Stimulated activated CD4-positive, alpha-beta T cell treated with anti-CD3 and anti-CD28 coated beads, Interleukin-2, amount 100 ng/mL, for 24 hours (primary cell): ENCODE results near the gene P4HA2.

ENCODE experiments used
- DNase-seq, 2 donors: peaks; one replicate each; pipeline ENCODE4 v3.0.0-alpha.2; 2020

The P4HA2 gene

GRCh38 chr5:132227485-132228240 lies at the start of gene P4HA2:
TSS of gene P4HA2 (minus strand) at chr5:132227853. CDS start at chr5:132218626, 9,227 bp downstream.
- DNase-seq: peak; percentile 35 to 69

DNA sequence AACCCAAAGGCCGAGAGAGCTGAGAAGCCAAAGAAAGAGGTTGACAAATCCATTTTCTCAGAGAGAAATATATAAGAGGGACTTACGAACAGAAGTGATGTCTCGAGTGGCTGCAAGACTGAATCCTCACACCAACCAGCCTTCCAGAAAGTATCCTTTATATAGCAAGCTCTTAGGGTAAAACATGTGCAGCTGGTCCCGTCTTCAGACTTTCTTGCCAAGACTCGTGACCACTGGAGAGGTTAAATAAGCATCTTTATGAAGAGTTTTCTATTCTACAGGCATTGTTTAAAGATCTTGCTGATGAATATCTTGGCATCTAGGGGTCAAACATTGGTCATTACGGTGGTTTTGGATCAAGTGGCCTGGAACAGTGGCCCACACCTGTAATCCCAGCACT lies 49.6 kb upstream of the P4HA2 start:
- no peak for DNase-seq

- no peak for DNase-seq
Measured at GRCh38 chr5:132275367-132276220, 47.9 kb upstream of the P4HA2 start.

DNA sequence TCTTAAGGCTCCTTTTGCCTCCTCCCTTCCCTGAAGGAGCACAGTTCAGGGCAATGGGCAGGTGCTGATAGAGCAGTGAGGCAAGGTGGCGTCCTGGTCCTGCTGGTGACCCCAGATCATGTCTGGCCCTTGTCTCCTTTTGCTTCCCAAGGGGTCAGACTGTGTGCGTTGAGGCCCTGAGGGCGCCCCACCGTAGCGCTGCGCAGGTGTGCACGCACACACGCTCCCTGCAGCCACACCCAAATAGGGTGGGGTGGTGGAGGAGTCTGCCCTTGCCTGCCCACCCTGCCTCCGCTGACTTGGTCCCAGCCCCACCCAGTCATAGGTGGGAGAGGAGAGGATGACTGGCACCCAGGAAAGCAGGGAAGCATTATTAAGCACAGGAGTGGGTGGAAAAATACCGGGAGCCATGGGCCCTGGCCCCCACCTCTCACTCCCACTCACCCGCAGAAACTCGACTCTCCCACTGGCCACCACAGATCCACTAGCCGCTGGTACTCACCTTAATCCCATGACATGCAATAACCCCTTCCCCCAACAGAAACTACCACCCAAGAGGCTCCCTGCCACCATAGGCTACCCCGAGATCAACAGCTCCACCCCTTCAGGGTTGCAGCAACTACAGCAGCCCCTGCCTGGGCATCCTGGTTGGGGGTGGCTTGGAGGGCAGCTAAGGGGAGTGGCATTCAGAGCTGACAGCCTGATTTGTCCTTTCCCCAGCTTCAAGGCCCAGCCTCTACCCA lies 46.6 kb upstream of the P4HA2 start:
- DNase-seq: no peak

DNA sequence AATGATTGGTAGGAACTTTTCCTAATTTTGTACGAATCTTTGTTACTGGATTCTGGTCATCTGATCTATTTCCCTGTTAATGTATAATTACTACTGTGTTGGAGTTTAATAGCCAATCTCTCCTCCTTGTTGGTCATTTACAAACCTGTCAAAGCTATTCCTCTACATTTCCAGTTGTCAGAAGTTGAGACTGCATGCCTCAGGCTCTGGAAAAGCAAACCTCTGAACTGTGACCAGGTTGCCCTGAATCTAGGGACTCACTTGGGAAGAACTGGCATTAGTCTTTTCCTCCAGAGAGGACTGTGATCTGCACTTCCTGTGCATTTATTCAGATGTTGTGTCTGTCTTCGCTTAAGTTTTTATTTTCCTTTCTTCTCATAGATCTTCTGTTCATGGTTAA lies 46.0 kb upstream of the P4HA2 start:
- DNase-seq: no peak

DNA sequence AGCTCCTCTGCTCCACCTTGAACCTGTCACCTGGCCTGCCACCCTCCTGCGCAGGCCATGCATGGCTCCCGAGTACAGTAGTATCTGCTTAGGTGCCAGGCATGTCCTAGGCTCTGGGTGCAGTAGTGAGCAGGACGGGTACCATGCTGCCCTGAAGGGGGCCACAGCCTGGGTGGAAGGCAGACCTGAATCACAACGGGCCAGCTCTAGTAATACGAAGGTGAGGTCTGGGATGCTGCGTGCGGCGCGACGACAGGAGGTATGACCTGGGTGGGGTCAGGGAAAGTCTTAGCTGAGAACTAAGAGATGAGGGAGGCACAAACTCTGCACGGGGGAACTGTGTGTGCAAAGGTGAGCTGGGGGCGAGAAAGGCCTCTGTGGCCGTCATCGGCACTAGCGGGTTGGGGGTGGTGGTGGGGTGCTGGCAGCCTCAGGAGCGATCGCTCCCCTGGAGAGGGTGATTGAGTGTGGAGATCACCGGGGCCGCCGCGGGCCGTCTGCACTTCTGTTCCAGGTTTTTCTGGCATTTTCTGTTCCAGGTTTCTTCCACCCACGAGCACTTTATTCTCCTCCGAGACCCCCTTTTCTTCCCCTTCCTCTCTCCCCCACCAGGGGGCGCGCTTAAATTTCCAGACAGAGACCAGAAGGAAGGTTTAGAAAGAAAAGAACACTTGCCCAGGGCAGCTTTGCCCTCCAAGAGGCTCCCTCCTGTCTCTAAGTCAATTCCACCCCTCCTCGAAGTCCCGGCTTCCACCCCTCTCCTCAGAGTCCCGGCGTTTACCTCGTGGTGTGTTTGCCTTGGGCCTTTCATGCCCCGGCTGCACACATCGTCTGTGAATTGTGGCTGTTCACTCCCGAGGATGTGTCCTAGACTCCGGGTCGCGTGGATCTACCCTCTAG lies 44.9 kb upstream of the P4HA2 start:
- DNase-seq: peak; percentile 80 to 83

DNA sequence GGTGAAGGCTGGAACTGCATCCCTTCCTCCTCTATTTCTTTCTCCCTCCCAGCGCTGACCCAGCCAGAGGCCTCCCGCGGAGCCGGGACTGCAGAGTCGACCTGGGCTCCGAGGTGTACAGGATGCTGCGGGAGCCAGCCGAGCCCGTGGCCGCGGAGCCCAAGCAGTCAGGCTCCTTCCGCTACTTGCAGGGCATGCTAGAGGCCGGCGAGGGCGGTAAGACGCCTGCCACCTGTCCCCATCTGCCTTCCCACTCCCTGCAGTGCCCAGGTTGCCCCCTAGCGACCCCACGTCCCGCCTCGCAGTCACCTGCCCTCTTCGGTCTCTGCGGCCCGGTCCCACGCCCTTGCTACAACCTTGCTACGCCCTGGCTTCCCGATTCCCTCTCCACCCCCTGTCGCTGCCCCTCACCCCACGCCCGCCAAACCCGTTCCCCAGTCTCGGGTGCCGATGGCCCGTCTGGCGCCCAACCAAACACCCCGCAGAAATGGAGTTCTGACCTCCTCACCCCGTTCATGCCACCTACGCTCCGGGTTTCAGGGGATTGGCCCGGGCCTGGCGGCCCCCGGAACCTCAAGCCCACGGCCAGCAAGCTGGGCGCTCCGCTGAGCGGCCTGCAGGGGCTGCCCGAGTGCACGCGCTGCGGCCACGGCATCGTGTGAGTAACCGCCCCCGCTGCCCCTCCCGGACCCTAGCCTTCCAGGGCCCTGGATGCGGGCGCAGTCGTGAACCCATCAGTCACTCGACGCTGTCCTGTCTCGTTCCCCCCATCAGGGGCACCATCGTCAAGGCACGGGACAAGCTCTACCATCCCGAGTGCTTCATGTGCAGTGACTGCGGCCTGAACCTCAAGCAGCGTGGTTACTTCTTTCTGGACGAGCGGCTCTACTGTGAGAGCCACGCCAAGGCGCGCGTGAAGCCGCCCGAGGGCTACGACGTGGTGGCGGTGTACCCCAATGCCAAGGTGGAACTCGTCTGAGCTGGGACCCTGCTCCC lies 43.9 kb upstream of the P4HA2 start:
- peak in 1 of 2 donors; percentile 13 for DNase-seq

GRCh38 chr5:132270706-132271105 lies 43.1 kb upstream of the P4HA2 start:
- peak in 1 of 2 donors; percentile 15 for DNase-seq

- DNase-seq: no peak
Measured at GRCh38 chr5:132270335-132270665, 42.6 kb upstream of the P4HA2 start.

- peak in 1 of 2 donors; percentile 12 for DNase-seq
Measured at GRCh38 chr5:132269635-132270334, 42.1 kb upstream of the P4HA2 start.

DNA sequence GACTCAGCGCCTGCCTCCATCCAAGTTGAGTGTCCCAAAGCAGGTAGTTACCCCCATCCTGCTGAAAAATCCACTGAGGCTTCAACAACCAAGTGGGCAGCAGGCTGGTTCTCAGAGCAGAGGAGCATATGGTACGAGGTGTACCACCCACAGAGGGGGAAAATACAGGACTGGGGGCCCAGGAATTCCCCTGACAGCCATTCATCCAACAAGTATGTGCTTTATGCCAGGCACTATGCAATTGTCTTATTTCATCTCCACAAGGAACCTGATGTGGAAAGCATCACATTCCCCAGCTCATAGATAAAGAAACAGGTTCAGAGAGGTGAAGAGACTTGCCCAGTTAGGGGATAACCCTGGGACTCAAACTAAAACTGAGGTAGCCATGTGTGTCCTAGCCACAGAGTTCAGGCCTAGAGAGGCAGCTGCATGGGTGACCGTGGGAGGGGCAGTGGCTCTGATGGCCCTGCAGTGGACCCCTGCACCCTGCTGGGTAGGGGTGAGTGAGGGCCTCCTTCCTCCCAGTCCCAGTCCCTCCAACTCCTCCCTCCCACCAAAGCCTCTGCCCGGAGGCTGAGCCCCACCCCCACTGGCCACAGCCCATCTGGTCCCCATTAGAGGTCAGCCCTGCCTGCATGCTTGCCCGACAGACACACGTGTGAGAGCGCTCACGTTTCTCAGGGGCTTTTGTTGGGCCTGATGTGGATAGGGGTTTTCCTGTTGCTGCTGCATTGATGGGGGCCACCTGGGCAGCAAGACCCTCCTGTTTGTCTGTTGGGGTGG lies 41.3 kb upstream of the P4HA2 start:
- DNase-seq: peak in 1 of 2 donors; percentile 12

DNA sequence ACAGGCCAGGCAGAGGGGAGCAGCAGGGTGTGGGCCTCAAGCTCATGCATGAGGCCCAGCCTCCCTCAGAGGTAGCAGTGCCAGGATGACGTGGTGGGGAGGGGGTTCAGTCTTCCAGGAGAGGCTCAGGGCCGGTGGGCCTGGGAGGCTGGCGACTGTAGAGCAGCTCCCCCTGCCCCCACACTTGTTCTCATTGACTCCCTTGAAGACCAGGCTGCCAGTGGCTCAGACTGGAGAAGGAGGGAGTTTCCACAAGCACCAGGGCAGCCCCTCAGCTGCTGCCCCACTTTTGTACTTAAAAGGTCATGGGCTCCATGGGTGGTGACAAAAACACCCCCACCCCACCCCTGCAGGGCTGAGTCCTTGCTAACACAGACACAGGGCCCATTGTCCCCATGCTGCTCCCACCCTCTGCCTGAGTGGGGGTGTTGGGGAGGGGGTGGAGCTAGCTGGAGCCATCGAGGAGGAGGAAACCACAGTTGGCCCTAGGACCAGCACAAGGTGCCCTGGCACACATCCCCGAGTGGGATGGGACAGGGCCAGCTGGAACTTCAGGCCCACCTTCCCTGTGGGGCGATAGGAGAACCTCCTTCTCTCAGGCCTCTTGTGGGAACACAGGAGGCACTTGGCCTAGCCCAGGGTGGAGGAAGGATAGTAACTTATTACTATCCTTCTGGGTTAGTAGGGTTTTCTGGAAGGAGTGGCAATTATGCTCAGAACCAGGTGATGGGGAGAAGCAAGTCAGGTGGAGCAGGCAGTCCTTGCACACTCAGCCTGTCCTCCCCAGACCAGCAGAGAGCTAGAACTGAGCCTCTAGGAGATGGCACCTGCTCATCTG lies 40.5 kb upstream of the P4HA2 start:
- peak in 1 of 2 donors; percentile 14 for DNase-seq

DNA sequence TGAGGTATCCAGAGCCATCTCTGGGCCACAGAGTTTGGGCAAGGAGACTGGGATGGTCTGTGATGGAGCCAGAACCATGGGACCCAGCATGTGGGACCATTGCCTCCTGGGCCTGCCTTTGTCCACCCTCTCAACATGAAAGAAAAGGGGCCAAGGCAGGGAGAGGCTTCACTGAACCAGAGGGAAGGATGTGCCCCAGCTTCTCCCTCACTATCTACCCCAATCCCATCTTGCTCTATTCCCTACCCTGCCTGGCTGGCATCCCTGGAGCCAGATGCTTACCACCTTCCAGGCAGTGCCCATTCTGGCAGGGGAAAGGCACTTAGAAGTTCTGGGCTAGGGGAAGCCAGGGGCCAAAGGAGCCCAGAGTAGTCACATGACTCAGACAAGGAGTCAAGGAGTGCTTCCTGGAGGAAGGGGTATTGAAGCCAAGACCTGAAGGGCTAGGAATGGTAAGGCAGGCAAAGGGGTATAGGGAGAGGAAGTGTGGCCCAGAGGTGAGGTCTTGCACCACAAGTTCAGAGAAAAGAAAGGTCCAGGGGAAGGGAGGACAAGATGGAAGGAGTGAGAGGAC lies 39.6 kb upstream of the P4HA2 start:
- peak in 1 of 2 donors; percentile 15 for DNase-seq

DNA sequence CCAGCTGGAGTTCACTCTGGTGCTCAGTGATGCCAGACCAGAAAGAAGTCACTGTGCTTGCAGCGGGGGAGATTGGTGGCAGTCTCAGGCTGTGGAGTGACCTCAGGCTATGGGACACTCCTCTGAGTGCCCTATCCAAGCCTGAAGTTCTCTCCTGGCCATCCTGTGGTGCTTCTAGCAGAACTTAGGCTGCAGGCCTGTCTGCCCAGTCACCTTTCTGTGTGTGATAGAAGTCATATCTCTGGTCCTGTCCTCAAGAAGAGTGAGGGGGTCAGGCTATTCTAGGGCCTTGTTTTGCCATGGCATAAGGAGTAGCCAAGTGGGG lies 39.1 kb upstream of the P4HA2 start:
- no peak for DNase-seq

- peak in 1 of 2 donors; percentile 14 for DNase-seq
Measured at GRCh38 chr5:132266031-132266835, 38.6 kb upstream of the P4HA2 start.

- DNase-seq: peak in 1 of 2 donors; percentile 14
Measured at GRCh38 chr5:132265336-132266030, 37.8 kb upstream of the P4HA2 start.
